Measurements from ENCODE around the gene CFAP20DC. TPM values are rescaled to one million over a fixed set of nuclear protein-coding genes. Genes with fewer than 3 reads are reported as not detected.

The CFAP20DC gene
- total and polyA plus RNA-seq, 2 of the 8 experiments (the other 6 are each of a cell fraction or from before 2014, with no cell fraction given), result 2.2 to 2.8 TPM

- Histone ChIP-seq H4K8ac (ENCODE audit: extremely low read depth, insufficient read depth, low read length) (no peak overlapping the region), H3K23me2 (ENCODE audit: low read depth, low read length) (no peaks in the 10 kb centered on the region), H2BK120ac (replicated peaks; ENCODE audit: low read depth, low read length) (no peak overlapping the region), H4K5ac (ENCODE audit: insufficient read length, low read depth, low read length) (no peak overlapping the region), H3K18ac (ENCODE audit: extremely low read depth, low read length) (no peak overlapping the region), H2AK5ac (ENCODE audit: low read depth, low read length) (no peak overlapping the region), H2BK20ac (ENCODE audit: low read length) (no peak overlapping the region), H3K9me3 (ENCODE audit: insufficient read depth in 2 of 2, low read depth in 1 of 2, low read length in 1 of 2) (no peaks in the 10 kb centered on the region), H3K4me2 (ENCODE audit: insufficient read depth in 1 of 2, low read depth in 2 of 2, low read length in 2 of 2) (no peak overlapping the region), H3K4ac (replicated peaks; ENCODE audit: insufficient read length, low read depth, low read length) (no peak overlapping the region), H3K27ac (ENCODE audit: low read depth, low read length) (no peak overlapping the region), H3K56ac (replicated peaks; ENCODE audit: insufficient read length, low read depth, low read length) (no peak overlapping the region), H2AFZ (ENCODE audit: low read length) (no peak overlapping the region), H3K14ac (ENCODE audit: insufficient read length) (no peak overlapping the region), H2BK15ac (ENCODE audit: low read length) (no peak overlapping the region), H3K36me3 (ENCODE audit: control insufficient read depth in 2 of 4, insufficient read depth in 4 of 4, low read length in 3 of 4) (no peaks in the 10 kb centered on the region), H3K4me3 (ENCODE audit: extremely low read depth in 1 of 4, insufficient read depth in 2 of 4, low read depth in 3 of 4, low read length in 4 of 4) (no peak overlapping the region), H3K4me1 (replicated peaks in 1 of 4; ENCODE audit: control insufficient read depth in 3 of 4, insufficient read depth in 4 of 4, low read length in 3 of 4) (no peaks in the 10 kb centered on the region), H3K79me1 (ENCODE audit: low read depth, low read length) (no peaks in the 10 kb centered on the region), H3K79me2 (ENCODE audit: control insufficient read depth in 1 of 2, insufficient read depth in 2 of 2, low read length in 2 of 2) (no peaks in the 10 kb centered on the region), H4K91ac (replicated peaks; ENCODE audit: insufficient read length, low read length) (no peak overlapping the region), H4K20me1 (replicated peaks in 1 of 2; ENCODE audit: control insufficient read depth in 1 of 2, insufficient read depth in 2 of 2, low read length in 2 of 2) (no peaks in the 10 kb centered on the region), H2BK12ac (ENCODE audit: low read depth, low read length) (no peak overlapping the region), H3K9ac (replicated peaks in 1 of 4; ENCODE audit: extremely low read depth in 1 of 4, low read depth in 3 of 4, low read length in 3 of 4) (no peak overlapping the region; a peak in 1 of 7 replicates), H2BK5ac (ENCODE audit: low read depth, low read length) (no peak overlapping the region), H3K27me3 (replicated peaks in 1 of 4; ENCODE audit: control insufficient read depth in 3 of 4, extremely low read depth in 1 of 4, insufficient read depth in 3 of 4, low read length in 3 of 4) (no peaks in the 10 kb centered on the region), H3K23ac (ENCODE audit: insufficient read length) (no peak overlapping the region)
- FAIRE-seq, result peak; percentile 55
- ChIA-PET CTCF (ENCODE audit: partially characterized antibody) (interaction anchor here (0.6 to 3.2 kb wide), 32 partner anchors 11 to 869 kb away, joined by 3 to 18 read pairs (median 3); no protein-coding TSS in a partner anchor), POLR2A (ENCODE audit: partially characterized antibody) (interaction anchor here (0.6 kb wide), 1 partner anchor 181 kb away, joined by 3 read pairs; no protein-coding TSS in a partner anchor)
- peak; percentile 27 to 79 for DNase-seq (ENCODE audit: low read depth in 1 of 2, low spot score in 2 of 2)
- WGBS, 2 experiments (ENCODE audit: extremely low coverage in 1 of 2, insufficient coverage in 1 of 2, insufficient read length in 1 of 2, insufficient replicate concordance in 2 of 2, low coverage in 1 of 2, low lambda C conversion rate in 2 of 2, missing lambda C conversion rate in 1 of 2), result 31% methylated on average over 7 of the region's 7 CpGs; no CpG with 5 or more reads in 1 of the 2 experiments
- TF ChIP-seq RAD21 (IDR thresholded peaks at IDR 0.05 in 1 of 2, conservative IDR thresholded peaks at IDR 0.05 in 1 of 2; ENCODE audit: low read depth in 2 of 2, low read length in 2 of 2) (peak; percentile 90 to 92), SP4 (IDR thresholded peaks at IDR 0.05; ENCODE audit: low read length) (no peak), MAX (IDR thresholded peaks at IDR 0.05) (no peak)
- TF ChIP-seq, protein P1, sequence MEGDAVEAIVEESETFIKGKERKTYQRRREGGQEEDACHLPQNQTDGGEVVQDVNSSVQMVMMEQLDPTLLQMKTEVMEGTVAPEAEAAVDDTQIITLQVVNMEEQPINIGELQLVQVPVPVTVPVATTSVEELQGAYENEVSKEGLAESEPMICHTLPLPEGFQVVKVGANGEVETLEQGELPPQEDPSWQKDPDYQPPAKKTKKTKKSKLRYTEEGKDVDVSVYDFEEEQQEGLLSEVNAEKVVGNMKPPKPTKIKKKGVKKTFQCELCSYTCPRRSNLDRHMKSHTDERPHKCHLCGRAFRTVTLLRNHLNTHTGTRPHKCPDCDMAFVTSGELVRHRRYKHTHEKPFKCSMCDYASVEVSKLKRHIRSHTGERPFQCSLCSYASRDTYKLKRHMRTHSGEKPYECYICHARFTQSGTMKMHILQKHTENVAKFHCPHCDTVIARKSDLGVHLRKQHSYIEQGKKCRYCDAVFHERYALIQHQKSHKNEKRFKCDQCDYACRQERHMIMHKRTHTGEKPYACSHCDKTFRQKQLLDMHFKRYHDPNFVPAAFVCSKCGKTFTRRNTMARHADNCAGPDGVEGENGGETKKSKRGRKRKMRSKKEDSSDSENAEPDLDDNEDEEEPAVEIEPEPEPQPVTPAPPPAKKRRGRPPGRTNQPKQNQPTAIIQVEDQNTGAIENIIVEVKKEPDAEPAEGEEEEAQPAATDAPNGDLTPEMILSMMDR (IDR thresholded peaks at IDR 0.05; ENCODE audit: control extremely low read depth in 1 of 3, insufficient read depth in 1 of 3, low read depth in 1 of 3, low read length in 3 of 3), result peak; percentile 35 to 84 (median 80)
Measured at GRCh38 chr3:58824285-58824684, 225.5 kb downstream of the CFAP20DC start.

Measured in H1 (cell line).